Adipose tissue (tissue), 3 donors: ENCODE data around the gene PLEKHA8. TPM values are rescaled to one million over a fixed set of nuclear protein-coding genes. Genes with fewer than 3 reads are reported as not detected.
"Not testable (repeated sequence)": the region's sequence is repeated elsewhere in the genome, so short reads cannot be mapped to it uniquely, and the experiment has no call there.

Source experiments
- H3K27ac ChIP-seq: one replicate; pipeline ENCODE4 v1.5.1; 2013; ENCODE audit warnings: low read depth, low read length
- WGBS, 3 donors: extraction: QIAGEN DNeasy Blood & Tissue Kit; methylation state at CpG; one replicate each; pipeline ENCODE4 v1.1.7; 2013; 5-methylcytosine and 5-hydroxymethylcytosine counted together
- polyA plus RNA-seq, 3 donors: library from polyadenylated mRNA; stranded (reverse); fragments of 200-250 nt; gene quantifications; one replicate each; pipeline ENCODE4 v1.2.3, GENCODE V29; 2013
- donor health status: healthy with polysubstance abuse.
- donor health status: Bipolar disorder and iron deficiency.
- donor health status: healthy.

The PLEKHA8 gene
- polyA plus RNA-seq, 3 donors = 2.1 to 3.5 (median 3.0) TPM

DNA sequence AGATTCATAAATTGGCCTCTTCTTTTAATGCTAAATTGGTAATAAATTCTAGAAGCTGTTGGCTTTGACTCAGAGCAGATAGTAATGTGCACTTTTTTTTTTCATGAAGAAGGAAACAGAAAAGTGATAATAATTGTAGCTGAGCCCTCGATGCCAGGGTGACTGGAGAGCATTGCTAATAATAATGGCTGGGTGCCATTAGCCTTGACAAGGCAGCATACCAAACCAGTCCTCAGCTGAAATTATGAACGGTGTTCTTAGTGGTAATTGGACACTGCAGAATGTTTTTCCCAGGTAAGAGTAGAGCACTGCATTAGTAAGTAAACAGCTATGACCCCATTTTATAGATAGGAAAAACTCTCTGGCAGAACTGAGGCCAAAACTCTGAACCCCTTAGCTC lies 18.9 kb downstream of the PLEKHA8 start:
- H3K27ac ChIP-seq = no peak overlapping the region
- WGBS, 3 donors = 23 to 72% (median 71%) methylated on average over 2 of the region's 2 CpGs

DNA sequence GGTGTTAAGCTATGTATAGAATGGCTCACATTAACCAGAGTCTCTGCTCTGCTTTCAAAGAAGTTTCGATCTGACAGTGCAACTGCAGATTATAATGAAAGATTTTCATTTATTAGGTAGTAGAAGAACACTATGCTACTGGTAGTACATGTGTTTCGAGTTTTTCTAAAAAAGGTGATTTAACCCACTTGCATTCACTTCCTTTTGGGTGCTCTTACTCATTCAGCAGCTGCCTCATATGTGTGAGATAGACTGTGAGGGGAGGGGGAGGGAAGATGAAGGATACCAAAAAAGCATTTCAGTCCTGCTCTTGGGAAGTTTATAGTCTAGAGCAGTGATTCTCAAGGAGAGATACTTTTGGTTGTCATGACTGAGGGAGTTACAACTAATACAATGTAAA lies 20.4 kb downstream of the PLEKHA8 start:
- no peak overlapping the region for H3K27ac ChIP-seq
- 88 to 97% (median 89%) methylated on average over 2 of the region's 2 CpGs for WGBS, 3 donors

DNA sequence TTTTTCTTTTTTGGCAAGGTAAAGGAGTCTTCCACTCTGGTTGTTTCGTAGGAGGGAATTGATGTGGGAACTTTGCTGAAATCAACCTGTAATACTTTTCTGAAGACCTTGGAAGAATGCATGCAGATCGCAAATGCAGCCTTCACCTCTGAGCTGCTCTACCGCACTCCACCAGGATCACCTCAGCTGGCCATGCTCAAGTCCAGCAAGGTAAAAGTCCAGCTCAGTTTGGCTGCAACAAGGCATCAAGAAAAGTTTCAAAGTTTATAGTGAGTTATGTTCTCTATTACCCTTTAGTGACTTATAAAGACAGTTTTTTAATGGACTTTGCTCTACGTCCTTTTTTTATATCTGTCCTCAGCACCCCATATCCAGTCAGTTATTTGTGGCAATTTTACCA lies 21.0 kb downstream of the PLEKHA8 start:
- no peak overlapping the region for H3K27ac ChIP-seq
- WGBS, 3 donors = 75 to 94% (median 91%) methylated on average over 4 of the region's 4 CpGs

DNA sequence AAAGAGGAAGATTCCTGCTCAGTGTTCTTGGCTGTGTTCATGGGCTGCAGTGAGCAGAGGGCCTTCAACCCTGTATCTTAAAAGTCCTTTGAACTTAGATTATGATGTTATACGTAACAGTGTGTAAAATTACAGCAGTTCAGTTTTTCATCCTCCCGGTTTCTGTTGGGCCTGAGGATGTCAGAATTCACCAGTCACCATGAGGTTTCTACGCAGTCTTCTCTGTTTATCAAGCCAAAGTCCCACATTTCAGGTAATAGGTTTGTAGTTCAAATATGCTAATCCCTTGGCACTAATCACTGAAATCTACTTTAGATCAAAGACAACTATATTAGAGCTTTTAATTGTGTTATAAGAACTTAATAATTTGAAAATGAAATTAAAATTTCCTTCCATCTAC lies 24.9 kb downstream of the PLEKHA8 start:
- WGBS, 3 donors = 94 to 96% (median 95%) methylated on average over 3 of the region's 3 CpGs
- H3K27ac ChIP-seq = no peak overlapping the region

DNA sequence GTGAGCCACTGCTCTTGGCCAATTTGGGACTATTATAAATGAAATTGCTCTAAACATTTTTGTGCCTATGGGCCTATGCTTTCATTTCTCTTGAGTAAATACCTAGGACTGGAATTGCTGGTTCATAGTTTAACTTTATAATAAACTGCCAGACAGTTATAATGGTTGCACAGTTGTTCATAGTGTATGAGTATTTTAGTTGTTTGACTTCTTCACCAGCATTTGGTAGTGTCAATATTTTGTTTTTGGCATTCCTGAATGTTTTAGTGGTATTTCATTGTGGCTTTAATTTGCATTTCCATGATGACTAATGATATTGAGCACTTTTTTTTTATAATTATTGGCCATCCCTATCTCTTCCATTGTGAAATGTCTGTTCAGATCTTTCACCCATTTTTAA lies 29.5 kb downstream of the PLEKHA8 start:
- H3K27ac ChIP-seq = no peak overlapping the region

DNA sequence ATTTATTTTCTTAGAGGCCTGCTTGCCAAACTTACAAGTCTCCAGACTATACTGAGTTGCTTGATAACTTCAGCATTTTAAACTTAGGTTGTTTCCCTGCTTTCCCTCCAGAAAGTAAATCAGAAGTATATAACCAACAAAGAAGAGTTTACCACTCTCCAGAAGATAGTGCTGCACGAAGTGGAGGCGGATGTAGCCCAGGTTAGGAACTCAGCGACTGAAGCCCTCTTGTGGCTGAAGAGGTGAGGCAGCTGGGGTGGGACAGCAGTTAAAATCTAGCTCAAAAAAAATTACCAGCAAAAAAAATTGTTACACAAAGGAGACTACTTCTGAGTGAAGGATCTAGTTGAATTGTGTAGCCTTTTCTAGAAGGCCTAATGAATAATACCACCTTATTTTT lies 33.6 kb downstream of the PLEKHA8 start:
- not testable (repeated sequence) for H3K27ac ChIP-seq
- WGBS, 3 donors = 7 to 20% (median 13%) methylated on average over 3 of the region's 3 CpGs

DNA sequence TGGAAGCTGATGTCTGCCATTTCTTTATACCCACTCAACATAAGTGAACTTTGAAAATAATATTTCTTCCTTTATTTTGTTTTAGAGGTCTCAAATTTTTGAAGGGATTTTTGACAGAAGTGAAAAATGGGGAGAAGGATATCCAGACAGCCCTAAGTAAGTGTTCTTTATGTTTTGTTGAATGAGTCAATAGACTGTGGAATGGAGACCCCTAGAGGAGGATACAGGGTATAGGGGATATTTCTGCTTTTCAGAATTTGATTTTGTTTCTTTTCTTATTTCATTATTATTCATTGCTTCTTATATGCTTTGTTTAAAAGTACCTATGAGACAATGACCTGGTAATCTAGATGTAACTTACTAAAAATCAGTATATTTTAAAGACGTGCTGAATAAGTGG lies 34.4 kb downstream of the PLEKHA8 start:
- 48 to 65% (median 54%) methylated on average over 1 of the region's 1 CpG for WGBS, 3 donors

DNA sequence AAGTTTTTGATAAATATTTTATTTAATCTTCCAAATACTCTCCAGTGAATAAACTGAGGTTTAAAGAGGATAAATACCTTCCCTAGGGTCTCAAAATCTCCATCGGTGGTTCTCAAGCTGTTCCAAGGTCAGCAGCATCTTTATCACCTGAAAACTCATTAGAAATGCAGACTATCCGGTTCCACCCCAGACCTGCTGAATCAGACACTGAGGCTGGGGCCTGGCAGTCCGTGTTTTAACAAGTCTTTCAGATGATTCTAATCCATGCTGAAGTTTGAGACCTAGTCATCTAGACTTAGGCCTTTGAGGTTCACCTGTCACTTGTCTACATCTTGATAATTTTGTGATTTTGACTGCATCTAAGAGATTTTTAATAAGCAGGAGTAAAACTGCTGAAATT lies 37.5 kb downstream of the PLEKHA8 start:
- no peak overlapping the region for H3K27ac ChIP-seq
- WGBS, 3 donors = 66 to 91% (median 88%) methylated on average over 3 of the region's 3 CpGs

More for the DNA sequence above, 34.4 kb downstream of the PLEKHA8 start:
- no peak overlapping the region for H3K27ac ChIP-seq

DNA sequence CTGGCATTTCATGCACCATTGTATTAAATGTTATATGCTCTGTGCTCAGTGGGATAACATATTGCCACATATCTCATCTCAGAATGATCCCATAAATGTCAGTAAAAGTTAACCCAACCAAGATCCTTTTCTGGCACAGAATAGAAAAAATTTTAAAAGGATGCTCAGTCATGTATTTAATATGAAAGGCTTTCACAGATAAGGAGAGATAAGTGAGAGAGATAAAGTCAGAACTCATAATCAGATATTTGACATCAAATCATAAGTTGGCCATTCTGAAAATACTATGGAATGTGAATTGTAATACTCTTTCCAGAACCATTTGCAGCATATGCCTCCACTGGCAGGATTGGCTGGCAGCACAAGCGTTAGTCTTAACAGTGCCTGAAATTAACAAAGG lies 38.5 kb downstream of the PLEKHA8 start:
- WGBS, 3 donors = 88 to 100% (median 100%) methylated on average over 1 of the region's 1 CpG
- H3K27ac ChIP-seq = no peak overlapping the region

DNA sequence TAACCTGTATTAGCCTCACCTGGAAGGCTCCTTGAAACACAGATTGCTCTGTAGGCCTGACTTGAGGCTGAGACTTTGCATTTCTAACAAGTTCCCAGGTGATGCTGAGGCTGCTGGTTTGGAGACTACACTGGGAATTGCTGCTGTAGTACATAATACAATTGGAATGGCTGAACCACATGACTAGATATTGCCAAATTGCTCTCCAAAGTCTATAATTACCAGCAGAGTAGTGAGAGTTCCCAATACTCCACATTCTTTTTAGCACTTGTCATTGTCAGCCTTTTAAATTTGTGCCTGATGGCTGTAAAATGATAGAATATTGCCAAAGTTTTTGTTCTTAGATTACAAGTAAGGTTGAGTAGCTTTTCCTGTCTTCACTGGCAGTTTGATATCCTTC lies 39.9 kb downstream of the PLEKHA8 start:
- no peak overlapping the region for H3K27ac ChIP-seq

DNA sequence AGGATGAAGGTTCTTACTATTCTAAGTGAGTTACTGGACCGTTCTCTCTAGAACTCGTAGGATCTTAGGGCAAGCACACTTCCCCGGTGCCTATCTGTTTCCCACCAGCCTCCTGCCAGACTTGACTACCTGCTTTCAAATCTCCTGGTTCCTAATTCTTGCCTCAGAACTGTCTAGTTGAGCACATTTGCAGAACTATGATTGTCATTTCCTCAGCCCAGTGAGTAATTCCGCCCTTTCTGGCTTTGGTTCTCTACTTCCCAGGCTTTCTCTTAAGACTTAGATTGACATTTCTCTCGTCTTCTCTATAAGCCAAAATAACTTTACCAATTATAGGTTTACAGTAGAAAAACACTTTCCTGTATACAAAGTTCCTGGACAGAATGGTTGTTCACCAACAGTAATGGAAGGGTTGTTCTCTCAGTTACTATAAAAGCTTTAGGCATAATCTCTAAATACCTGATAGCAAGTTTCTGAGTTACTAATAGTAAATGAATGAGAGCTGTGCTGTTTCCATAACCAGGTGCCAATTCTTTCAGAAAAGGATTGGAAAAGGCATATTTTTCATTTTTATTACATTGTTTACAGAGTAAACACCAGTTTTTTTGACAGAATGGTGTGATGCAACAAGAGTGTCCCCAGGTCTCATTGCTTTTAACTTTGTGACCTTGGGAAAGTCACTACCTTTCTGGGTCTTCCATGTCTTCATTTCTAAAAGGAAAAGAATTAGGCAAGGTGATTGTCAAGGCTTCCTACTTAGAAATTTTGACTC lies 41.1 kb downstream of the PLEKHA8 start:
- 73 to 89% (median 85%) methylated on average over 5 of the region's 5 CpGs for WGBS, 3 donors
- H3K27ac ChIP-seq = no peak overlapping the region

DNA sequence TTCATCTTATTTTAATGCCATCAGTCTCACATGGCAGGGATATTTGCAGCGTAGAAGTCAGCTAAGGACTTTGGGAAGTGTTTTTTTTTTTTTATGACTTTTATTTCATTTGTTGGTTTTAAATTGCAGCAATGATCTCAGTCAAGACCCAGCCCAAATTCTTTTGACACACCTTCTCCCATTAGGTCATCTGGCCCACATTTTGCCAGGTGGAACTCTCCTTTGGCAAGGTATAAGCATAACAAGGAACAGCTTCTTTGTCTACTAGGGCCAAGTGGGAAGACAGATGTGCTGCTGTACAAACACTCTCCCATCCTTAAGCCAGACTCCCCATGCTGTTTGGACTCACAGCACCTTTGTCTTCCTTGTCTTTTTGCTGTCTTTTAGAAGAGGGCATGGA lies 41.8 kb downstream of the PLEKHA8 start:
- WGBS, 3 donors = 0 to 63% (median 0%) methylated on average over 1 of the region's 1 CpG
- H3K27ac ChIP-seq = no peak overlapping the region

DNA sequence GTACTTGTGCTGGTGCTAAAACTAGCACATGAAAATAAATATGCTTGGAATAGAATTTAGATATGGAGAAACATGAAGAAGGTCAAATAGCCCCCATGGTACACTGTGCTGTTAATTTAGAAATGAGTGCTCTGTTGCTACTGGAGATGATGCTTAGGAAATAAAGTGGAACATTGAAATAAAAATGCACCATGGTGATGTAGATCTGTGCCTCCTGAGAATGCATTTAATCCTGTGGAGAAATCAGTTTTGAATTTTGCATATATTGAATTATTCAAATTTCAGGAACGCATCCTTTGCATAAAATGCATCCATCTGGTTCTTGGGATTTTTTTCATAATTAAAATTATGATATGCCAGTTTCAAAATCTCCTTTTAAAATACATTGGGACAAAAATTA lies 44.5 kb downstream of the PLEKHA8 start:
- 97 to 98% (median 98%) methylated on average over 1 of the region's 1 CpG for WGBS, 3 donors
- no peak overlapping the region for H3K27ac ChIP-seq

DNA sequence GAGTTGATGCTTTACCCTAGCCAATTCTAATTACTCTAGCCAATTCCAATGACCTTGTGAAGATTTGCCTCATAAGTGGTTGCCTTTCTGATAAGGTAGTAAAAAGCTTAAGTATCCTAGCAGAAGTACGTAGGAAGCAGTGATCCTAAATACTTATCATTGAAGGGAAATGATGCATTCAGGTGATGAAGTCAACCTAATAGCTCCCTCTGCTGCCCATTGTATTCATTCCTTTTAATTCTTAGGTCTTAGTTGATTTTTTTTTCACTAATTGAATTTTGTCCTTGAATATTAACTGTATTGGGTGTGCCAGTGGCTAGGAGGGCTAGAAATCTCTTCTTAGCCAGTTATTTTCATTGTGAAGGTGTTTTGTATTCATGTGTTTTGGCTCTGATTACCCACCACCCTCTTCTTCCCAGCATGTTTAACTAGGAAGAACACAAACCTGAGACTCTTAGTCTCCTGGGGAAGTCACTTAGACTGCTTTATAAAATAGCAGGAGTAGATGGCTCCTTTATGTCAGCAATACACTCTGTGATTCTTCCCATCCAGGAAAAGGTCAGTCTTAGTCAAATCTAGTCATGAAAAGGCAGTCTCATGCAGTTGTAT lies 46.3 kb downstream of the PLEKHA8 start:
- 23 to 64% (median 32%) methylated on average over 1 of the region's 1 CpG for WGBS, 3 donors
- H3K27ac ChIP-seq = no peak overlapping the region

DNA sequence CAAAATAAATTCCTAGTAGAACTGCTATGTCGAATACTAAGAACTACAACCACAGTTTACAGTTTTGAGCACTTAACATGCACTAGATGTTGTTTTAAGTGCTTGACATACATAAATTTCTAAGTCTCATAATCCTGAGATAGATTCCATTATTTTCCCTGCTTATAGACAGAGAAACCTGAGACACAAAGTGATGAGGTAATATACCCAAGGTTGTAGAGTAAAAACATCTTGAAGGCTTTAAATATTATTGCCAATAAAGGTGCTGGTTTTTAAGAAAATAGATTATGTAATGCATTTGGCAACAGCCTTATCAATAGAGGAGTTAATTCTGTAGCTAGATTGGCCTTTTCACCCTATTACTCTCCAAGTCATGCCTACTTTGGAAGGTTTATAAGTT lies 48.2 kb downstream of the PLEKHA8 start:
- H3K27ac ChIP-seq = no peak overlapping the region
- 92 to 100% (median 98%) methylated on average over 1 of the region's 1 CpG for WGBS, 3 donors

DNA sequence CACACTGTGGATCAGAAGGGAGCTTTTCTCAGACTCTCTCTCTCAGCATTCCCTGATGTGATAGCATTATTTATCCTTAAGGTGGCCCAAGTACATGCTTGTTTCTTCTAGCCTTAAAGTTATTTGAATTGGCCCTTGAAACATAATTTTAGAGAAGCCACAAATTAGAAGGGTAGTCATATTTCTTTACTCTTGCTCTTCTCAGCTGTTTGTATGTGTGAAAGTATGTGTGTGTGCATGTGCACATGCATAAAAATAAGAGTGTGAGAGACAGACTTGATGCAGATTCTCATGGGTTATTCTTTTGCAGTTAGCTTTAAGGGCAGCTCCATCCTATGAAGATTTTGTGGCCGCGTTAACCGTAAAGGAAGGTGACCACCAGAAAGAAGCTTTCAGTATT lies 50.1 kb downstream of the PLEKHA8 start:
- 96 to 100% (median 100%) methylated on average over 3 of the region's 3 CpGs for WGBS, 3 donors
- no peak overlapping the region for H3K27ac ChIP-seq

DNA sequence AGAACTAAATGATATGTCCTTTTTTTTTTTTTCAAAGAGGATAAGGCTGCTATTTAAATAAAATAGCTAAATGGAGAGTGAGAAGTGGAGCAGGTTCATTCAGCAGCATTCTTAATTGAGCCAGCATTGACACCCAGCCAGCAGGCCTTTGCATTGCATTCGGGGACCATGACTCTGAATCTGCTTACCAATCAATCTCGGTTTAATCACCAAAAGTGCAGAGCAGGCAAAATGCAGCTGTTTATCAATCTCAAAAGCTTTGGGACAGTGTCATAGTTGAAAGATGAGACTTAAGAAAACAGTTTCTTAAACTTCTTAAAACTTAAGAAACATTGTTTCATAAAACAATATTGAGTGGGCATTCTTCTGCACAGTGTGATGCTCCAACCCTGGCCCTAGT lies 51.7 kb downstream of the PLEKHA8 start:
- WGBS, 3 donors = 94 to 96% (median 95%) methylated on average over 2 of the region's 2 CpGs

DNA sequence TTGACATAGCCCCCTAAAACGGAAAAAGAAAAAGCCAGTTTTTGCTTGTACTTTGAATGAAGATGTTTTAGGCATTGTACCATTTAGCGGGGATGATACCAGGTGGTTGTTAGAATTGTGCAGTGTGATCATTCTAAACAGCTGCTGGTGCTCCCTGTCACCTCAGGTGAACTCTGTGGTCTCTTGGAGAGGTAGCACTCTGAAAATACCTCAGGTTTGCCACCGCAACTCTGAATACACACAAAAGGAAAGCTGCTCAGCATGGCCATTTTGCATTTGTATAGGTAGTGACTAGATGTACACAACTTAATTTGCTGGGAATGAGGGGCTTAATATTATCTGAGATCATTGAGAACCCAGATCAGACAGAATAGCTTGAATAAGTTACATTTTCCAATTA lies 52.6 kb downstream of the PLEKHA8 start:
- 91 to 96% (median 96%) methylated on average over 3 of the region's 3 CpGs for WGBS, 3 donors
- H3K27ac ChIP-seq = no peak overlapping the region

More for the DNA sequence above, 51.7 kb downstream of the PLEKHA8 start:
- no peak overlapping the region for H3K27ac ChIP-seq

DNA sequence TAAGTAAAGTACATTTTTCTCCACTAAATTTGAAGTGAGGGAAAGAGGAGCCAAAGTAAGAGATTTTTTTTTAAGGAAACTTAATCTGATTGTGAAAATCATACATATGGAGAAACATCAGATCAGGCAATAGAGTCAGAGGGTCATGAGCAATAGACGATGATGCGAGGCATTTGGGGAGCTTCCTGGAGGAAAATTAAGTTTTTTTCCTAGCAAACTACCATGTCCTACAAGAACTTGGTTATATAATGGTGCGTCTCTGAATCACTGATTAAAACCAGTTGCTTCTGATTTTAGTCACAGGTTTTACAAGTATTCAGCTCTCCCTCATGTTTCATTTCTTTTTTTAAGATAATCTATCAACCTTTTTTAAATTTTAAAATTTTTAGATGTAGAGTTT lies 54.5 kb downstream of the PLEKHA8 start:
- 77 to 90% (median 84%) methylated on average over 3 of the region's 3 CpGs for WGBS, 3 donors
- H3K27ac ChIP-seq = no peak overlapping the region

DNA sequence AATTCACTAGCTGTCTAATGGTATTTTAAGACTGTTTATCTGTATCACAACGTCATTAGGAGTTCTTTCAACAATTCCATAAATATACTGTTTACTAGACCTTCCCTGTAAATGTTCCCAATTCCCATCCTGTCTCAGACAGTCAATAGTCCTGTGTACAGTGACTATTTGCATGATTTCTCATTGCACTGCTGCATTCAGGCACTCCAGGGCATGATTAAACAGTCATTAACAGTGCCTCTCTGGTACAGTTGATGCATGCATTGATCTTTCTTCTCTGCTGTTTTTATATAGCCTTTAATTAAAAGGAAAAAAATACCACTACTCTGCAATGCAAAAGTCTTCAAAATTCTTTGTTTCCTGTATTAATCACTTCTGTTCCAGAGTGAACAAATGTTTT lies 55.1 kb downstream of the PLEKHA8 start:
- 61 to 76% (median 63%) methylated on average over 1 of the region's 1 CpG for WGBS, 3 donors
- H3K27ac ChIP-seq = no peak overlapping the region
